Stimulated activated CD4-positive, alpha-beta T cell treated with anti-CD3 and anti-CD28 coated beads, TNF-alpha, amount 100 ng/mL, for 1 hour (primary cell): ENCODE data around the gene HBQ1.
"Not testable (repeated sequence)": the region's sequence is repeated elsewhere in the genome, so short reads cannot be mapped to it uniquely, and the experiment has no call there.

Experiments
- DNase-seq, 3 donors: peaks; one replicate each; pipeline ENCODE4 v3.0.0-alpha.2; 2020; ENCODE audit warnings: low read depth in 3 of 3, low spot score in 1 of 3

The HBQ1 gene

DNA sequence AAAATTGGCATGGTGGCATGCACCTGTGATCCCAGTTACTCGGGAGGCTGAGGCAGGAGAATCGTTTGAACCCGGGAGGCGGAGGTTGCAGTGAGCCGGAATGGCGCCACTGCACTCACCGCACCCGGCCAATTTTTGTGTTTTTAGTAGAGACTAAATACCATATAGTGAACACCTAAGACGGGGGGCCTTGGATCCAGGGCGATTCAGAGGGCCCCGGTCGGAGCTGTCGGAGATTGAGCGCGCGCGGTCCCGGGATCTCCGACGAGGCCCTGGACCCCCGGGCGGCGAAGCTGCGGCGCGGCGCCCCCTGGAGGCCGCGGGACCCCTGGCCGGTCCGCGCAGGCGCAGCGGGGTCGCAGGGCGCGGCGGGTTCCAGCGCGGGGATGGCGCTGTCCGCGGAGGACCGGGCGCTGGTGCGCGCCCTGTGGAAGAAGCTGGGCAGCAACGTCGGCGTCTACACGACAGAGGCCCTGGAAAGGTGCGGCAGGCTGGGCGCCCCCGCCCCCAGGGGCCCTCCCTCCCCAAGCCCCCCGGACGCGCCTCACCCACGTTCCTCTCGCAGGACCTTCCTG is at the start of gene HBQ1:
HBQ1 (plus strand) TSS at position 359 of the 575 bp plus-strand sequence; CDS start at position 387, 28 bp downstream.
- DNase-seq: peak in 1 of 3 donors; percentile 37

DNA sequence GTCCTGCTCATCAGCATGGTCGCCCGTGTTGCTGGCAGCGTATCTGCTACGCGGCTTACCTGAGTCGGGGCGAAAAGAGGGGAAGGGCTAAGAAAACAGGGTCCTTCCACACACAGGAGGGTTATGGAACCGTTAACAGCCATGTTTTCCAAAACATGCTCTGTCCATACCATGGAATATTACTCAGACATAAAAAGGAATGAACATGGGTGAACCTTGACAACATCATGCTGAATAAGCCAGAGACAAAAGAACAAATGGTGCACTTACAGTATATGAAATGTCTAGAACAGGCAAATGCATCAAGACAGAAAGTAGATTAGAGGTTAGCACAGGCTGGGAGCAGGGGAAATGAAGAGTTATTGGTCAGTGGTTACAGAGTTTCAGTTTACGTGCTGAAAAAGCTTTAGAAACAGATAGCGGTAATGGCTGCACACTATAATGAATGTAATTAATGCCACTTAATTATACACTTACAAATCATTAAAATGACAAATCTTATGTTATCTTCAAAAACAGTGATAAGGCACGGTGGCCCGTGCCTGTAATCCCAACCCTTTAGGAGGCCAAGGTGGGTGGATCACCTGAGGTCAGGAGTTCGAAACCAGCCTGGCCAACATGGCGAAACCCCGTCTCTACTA is 49.6 kb upstream of the HBQ1 start:
- DNase-seq: no peak

DNA sequence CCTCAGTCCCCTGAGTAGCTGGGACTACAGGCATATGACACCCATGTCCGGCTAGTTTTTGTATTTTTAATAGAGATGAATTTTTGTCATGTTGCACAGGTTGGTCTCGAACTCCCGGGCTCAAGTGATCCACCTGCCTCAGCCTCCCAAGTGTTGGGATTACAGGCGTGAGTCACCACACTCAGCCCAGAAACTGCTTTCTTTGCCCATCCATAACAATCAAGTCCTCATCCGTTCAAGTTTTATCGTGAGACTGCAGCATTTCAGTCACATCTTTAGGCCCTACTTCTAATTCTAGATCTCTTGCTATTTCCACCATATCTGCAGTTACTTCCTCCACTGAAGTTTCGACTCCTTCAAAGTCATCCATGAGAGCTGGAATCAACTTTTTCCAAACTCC is 48.1 kb upstream of the HBQ1 start:
- no peak for DNase-seq

DNA sequence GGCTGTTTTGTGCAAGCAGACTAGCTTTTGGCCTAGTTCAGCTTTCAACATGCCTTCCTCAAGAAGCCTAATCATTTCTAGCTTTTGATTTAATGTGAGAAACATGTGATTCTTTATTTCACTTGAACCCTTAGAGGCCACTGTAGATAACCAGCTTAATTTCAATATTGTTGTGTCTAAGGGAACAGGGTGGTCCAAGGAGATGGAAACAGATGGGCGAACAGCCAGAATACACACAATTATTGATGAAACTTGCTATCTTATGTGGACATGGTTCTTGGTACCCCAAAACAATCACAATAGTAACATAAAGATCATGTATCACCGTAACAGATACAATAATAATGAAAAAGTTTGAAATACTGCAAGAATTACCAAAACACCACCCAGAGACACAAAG is 46.5 kb upstream of the HBQ1 start:
- DNase-seq: no peak

DNA sequence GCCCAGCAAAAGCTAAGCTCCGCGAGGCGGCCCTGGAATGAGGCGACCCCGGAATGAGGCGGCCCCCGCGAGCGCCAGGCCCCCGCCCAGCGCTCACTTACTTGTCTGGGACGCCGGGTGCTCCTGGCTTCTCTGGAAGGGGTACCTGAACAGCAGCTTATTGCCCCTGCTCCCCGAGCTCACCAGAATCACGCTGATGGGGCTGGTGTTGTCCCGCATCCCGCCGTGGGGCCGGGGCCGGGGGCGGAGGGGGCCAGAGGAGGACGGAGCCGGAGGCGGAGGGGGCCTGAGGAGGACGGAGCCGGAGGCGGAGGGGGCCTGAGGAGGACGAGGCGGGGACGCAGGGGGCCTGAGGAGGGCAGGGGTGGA is 42.2 kb upstream of the HBQ1 start:
- peak in 1 of 3 donors; percentile 16 for DNase-seq

DNA sequence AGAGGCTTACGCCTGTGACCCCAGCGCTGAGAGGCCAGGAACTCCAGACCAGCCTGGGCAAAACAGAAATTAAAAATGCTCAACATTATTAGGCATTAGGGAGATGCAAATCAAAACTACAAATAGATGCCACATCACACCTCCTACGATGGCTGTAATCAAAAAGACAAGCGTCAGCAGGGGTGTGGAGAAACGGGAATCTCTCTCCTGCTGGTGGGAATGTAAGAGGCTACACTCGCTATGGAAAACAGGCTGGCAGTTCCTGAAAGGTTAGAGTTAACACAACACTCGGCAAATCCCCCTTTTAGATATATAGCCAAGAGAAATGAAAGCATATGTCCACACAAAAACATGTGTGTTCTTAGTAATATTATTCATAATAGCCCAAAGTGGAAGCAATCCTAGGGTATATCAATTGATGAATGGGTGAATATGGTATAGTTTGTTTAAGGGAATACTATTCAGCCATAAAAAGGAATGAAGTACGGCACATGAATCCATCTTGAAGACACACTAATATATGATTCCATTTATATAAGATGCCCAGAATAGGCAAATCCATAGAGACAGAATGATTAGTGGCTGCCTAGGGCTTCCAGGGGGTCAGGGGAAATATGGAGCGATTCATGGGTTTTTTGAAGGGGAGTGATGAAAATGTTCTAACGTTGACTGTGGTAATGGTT is 39.9 kb upstream of the HBQ1 start:
- no peak for DNase-seq

DNA sequence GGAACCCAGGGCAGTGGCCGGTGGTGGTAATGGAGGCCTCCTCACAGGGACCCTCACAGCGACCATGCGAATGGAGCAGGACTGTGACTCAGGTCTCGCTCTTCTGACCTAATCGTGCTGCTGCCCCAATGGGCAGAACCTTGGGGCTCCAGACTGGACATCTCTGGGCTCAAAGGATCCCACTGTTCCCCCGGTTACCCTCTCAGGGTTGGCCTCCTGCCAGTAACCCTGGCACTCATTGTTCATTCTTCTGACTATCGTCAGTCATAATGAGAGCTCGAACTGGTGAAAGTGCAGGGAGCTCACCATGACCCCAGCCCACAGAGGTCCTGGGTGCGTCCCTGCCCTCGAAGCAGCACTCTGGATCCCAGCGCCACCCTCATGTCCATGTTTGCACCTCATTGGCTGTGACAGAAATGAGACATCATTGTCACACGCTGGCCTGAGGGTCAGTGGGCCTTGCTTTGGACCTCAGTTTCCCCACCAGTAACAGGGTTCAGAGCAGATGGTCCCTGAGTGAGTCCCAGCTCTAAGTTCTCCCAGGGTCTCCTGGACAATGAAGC is 37.8 kb upstream of the HBQ1 start:
- no peak for DNase-seq

DNA sequence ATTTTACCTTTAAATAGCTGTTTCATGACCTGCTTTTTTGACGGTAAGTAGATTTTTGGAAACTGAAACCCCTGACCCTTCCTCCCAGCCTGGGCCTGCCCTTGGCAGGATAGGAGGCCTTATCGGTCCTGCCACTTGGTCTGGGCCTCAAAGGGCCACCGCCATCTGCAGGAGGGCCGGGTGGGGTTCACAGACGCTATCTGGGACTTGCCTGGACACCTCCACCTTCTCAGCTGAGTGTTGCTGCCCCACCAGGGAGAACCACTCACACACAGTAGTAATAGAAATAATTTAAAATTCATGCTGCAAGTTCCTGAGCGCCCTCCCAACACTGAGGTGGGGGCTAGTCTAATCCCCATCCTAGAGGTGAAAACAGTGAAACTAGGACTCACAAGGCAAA is 37.2 kb upstream of the HBQ1 start:
- no peak for DNase-seq

DNA sequence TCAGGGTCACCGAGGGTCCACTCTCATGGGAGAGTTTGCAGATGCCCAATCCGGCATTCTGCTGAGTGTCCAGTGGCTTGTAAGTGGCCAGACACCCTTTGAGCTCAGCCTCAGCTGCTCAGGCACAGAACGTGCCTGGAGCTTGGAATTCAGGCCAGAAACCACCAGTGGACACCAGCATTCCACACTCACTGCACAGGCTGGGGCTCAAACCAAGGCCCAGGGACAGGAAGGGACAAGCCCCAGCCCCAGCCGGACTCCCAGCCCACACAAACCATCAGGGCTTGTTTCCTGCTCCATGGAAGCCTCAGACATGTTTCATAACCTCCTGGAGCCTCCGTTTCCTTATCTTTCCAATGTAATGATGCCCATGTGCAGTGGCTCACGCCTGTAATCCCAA is 36.8 kb upstream of the HBQ1 start:
- DNase-seq: no peak

DNA sequence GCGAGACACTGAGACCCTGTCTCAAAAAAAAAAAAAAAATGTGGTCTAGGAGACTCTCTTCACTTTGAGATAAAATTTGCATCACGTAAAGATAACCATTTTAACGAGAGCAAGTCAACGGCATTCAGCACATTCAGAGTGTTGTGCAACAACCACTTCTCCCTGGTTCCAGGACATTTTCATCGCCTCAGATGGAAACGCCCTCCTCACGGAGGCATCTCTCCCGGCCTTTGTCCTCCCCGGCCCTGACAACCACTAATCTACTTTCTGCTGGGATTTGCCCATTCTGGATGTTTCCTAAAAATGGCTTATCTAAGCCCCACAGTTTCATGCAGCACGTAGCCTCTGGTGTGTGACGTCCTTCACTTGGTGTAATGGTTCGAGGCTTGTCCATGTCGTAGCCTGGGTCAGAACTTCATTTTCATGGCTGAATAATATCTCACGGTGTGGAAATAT is 35.4 kb upstream of the HBQ1 start:
- no peak for DNase-seq

DNA sequence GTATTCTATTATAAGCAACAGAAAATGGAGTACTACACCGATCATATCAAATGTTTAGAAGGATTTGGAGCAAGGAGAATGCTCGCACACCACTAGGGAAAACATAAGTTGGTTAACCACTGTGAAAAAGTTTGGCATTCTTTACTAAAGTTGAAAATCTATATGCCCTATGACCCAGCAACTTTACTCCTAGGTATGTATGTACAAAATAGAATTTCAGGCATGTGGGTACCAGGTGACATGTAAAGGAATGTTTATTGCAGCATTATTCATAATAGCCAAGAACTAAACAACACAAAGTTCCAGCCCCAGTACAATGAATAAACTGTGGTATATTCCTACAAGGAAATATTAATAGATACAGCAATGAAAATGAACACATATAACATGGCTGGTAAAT is 33.6 kb upstream of the HBQ1 start:
- no peak for DNase-seq

DNA sequence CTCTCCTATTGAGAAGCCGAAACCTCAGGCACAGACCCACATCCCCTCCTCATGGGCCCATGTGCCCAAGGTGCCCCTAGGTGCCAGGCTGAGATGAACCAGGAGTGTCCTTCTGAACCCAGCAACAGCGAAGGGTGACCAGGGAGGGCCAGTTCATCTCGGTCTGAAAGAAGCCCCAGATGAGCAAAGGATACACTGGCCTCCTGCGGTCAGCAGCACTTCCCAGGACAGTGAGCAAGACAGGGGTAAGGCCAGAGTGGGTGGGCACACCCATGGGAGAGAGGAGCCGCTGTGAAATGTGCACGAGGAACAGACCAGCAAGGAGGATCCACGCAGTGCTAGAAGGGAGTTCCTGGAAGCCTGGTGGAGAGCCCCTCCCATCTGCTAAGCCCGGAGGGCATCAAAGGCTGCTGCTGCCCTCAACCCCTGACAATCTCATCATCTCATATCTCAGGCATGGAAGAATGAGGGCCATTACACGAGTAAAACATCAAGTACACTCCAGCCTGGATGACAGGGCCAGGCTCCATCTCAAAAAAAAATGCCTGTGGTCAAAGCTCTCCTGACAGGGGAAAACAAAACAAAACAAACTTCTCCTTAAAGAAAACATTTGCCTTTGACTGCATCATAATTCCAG is 31.1 kb upstream of the HBQ1 start:
- no peak for DNase-seq

DNA sequence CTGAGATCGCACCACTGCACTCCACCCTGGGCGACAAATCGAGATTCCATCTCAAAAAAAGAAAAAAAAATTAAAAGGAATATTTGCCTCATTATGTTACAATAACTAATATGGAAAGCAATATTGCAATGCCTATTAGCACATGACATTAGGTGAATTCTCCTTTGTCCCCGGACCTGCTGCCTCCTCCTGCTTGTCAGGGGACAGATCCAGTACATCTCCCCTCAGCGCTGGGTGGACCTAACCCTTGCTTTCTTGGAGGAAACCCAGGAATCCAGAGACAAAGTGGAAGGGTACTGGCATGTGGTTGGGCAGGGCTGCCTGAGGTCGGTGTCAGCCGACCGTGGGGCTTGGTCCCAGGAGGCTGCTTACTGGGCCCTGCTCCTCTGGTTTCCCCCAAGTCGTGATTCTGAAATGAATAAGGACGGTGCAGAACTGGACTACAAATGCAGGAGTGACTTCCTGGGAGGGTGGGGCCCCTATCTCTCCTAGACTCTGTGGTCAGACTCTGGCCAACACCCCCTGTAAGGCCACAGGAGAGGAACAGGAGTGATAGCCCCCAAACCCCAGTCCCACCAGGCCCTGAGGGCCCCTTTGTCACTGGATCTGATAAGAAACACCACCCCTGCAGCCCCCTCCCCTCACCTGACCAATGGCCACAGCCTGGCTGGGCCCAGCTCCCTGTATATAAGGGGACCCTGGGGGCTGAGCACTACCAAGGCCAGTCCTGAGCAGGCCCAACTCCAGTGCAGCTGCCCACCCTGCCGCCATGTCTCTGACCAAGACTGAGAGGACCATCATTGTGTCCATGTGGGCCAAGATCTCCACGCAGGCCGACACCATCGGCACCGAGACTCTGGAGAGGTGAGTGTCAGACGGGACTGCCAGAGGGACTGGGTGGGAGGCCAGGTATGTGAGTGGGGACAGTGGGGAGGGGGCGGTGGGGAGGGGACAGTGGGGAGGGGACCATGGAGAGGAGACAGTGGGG is 27.8 kb upstream of the HBQ1 start, which contains the start of gene HBZ:
HBZ (plus strand) TSS at position 504 of the 988 bp plus-strand sequence; CDS start at position 770, 266 bp downstream.
- no peak for DNase-seq

DNA sequence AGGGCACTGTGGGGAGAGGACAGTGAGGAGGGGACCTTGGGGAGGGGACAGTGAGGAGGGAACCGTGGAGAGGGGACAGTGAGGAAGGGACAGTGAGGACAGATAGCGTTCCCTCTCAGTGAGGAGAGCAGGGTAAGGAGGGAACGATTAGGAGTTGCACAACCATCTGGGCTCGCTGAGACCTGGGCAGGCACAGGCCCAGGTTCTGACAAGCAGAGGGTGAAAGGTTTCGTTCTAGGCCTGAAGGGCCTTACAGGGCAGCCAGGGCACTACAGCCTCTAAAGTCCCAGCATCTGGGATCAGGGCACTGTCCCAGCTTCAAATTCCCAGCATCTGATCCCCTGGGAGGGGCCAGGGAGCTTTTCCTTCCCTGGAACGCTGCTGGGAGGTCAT is 27.1 kb upstream of the HBQ1 start:
- DNase-seq: not testable (repeated sequence)

DNA sequence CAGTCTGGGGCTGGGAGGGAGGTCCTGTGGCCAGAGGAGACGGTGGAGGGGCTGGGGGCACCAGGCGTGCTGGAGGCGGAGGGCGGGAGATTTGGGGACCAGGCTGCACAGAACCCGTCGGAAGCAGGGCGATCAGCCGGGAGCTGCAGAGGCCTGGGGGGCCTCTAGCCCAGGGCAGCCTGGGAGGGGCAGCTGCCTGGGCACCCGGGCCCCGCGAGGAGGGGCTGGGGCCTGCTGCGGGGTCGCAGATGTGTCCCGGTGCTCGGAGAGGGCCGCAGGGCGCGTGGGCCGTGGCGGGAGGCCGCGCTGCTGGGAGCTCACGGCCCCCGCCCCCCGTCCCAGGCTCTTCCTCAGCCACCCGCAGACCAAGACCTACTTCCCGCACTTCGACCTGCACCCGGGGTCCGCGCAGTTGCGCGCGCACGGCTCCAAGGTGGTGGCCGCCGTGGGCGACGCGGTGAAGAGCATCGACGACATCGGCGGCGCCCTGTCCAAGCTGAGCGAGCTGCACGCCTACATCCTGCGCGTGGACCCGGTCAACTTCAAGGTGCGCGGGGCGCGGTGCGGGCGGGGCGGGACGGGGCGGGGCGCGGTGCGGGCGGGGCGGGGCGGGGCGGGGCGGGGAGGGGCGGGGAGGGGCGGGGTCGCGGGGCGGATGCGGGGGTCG is 26.6 kb upstream of the HBQ1 start:
- DNase-seq: not testable (repeated sequence)

DNA sequence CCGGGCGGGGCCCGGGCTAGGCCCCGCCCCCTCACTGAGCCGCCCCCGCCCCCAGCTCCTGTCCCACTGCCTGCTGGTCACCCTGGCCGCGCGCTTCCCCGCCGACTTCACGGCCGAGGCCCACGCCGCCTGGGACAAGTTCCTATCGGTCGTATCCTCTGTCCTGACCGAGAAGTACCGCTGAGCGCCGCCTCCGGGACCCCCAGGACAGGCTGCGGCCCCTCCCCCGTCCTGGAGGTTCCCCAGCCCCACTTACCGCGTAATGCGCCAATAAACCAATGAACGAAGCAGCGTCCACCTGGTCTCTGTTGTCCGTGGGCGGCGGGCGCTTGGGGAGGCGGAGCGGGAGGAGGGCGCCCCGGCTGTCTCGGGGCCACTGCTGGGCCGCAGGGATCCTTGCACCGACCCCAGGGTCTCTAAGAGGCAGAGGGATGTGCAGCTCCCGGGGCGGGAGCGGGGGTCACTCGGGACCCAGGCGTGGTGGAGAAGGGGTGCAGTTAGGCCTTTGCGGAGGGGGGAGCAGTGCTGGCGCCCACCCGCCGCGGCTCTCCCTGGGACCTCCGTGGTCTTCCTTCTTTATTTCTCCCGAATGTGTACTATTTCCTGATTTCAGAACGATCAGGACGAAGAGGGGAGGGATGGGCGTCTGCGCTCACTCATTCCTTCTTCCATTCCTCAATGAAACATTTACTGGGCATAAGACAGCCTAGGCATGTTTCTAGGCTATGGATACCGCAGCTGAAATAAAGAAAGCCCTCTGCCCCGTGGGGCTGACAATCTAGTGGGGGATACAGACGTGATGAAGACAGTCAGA is 25.8 kb upstream of the HBQ1 start:
- no peak for DNase-seq

DNA sequence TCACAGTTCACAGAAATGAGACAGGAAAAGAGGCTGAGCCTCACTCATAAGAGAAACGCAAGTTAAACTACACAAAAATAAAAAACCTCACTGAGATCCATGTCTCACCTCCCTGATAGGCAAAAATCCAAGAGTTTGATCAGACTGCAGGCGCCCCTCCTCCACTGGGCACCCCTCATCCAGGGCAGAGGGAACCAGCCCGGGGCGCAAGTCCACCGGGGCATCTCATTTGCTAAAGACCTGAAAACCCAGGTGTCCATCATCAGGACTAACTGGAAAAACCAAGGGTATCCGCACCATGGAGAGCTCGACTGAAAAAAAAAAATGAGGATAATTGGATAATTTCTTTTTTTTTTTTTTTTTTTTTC is 25.2 kb upstream of the HBQ1 start:
- no peak for DNase-seq

DNA sequence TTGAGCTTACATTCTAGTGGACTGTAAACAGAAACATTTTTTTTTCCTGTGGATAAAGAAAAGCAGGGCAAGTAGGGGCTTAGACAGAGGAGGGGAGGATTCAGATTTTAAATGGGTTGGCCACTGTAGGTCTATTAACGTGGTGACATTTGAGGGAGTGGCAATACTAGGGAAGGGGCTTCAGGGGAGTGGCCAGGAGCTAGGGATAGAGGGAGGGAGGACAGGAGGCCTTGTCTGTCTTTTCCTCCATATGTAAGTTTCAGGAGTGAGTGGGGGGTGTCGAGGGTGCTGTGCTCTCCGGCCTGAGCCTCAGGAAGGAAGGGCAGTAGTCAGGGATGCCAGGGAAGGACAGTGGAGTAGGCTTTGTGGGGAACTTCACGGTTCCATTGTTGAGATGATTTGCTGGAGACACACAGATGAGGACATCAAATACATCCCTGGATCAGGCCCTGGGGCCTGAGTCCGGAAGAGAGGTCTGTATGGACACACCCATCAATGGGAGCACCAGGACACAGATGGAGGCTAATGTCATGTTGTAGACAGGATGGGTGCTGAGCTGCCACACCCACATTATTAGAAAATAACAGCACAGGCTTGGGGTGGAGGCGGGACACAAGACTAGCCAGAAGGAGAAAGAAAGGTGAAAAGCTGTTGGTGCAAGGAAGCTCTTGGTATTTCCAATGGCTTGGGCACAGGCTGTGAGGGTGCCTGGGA is 21.0 kb upstream of the HBQ1 start:
- no peak for DNase-seq

DNA sequence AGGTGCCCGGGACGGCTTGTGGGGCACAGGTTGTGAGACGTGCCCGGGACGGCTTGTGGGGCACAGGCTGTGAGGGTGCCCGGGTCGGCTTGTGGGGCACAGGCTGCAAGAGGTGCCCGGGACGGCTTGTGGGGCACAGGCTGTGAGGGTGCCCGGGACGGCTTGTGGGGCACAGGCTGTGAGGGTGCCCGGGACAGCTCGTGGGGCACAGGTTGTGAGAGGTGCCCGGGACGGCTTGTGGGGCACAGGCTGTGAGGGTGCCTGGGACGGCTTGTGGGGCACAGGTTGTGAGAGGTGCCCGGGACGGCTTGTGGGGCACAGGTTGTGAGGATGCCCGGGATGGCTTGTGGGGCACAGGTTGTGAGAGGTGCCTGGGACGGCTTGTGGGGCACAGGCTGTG is 20.0 kb upstream of the HBQ1 start:
- DNase-seq: not testable (repeated sequence)
